22Rv1 (cell line): ENCODE results near the gene MCOLN1.

Source experiments
- CTCF ChIP-seq: fragments of 450-650 bp; IDR thresholded peaks from 2 replicates; pipeline ENCODE4 v1.5.1; 2017; ENCODE audit warnings: mild to moderate bottlenecking
- ZFX ChIP-seq: fragments of 450-650 bp; IDR thresholded peaks from 2 replicates; pipeline ENCODE4 v1.6.1; 2017; ENCODE audit warnings: antibody characterized with exemption, borderline replicate concordance

GRCh38 chr19:7492142-7492541, 30.3 kb upstream of the MCOLN1 start:
- TF ChIP-seq CTCF (no peak), ZFX (no peak)
